HepG2 (cell line): Measurements from ENCODE around the gene CISD1. TPM values are rescaled to one million over a fixed set of nuclear protein-coding genes. Genes with fewer than 3 reads are reported as not detected.
A peak's percentile ranks its signal among the peaks of the same experiment; 100 is the strongest.
"Not testable (repeated sequence)": the region's sequence is repeated elsewhere in the genome, so short reads cannot be mapped to it uniquely, and the experiment has no call there.

Experiments used
- FOXP4 ChIP-seq: sonication (generic); formaldehyde crosslinking; IDR thresholded peaks from 2 replicates; pipeline ENCODE4 v1.4.0; 2020; ENCODE audit warnings: missing genetic modification reagents
- HOMEZ ChIP-seq: IDR thresholded peaks from 2 replicates; pipeline ENCODE4 v1.6.1; 2016; ENCODE audit warnings: low read depth
- MLX ChIP-seq: IDR thresholded peaks from 2 replicates; pipeline ENCODE4 v1.6.1; 2016
- MNT ChIP-seq: fragments of 450-650 bp; IDR thresholded peaks from 2 replicates; pipeline ENCODE4 v1.6.1; 2016
- NCOA2 ChIP-seq: sonication (generic); formaldehyde crosslinking; IDR thresholded peaks from 2 replicates; pipeline ENCODE4 v1.8.0; 2022; ENCODE audit warnings: inconsistent platforms
- NR2F6 ChIP-seq, 2 experiments: IDR thresholded peaks; 2 replicates each; pipeline ENCODE4 v1.6.1; 2016; ENCODE audit warnings: antibody characterized with exemption in 1 of 2, mild to moderate bottlenecking in 1 of 2
- PITX1 ChIP-seq: sonication (generic); formaldehyde crosslinking; IDR thresholded peaks from 2 replicates; pipeline ENCODE4 v1.5.1; 2020; ENCODE audit warnings: mild to moderate bottlenecking, missing genetic modification reagents
- RARA ChIP-seq: IDR thresholded peaks from 2 replicates; pipeline ENCODE4 v1.6.1; 2016; ENCODE audit warnings: missing genetic modification reagents, missing compliant biosample characterization
- RXRA ChIP-seq: sonication (generic); formaldehyde crosslinking; IDR thresholded peaks from 2 replicates; pipeline ENCODE4 v1.5.1; 2020; ENCODE audit warnings: missing genetic modification reagents
- RXRB ChIP-seq: IDR thresholded peaks from 2 replicates; pipeline ENCODE4 v1.6.1; 2016; ENCODE audit warnings: borderline replicate concordance, missing genetic modification reagents, missing compliant biosample characterization
- SOX6 ChIP-seq, 2 experiments: fragments of 450-650 bp in 1 of 2; sonication (generic) in 1 of 2; formaldehyde crosslinking in 1 of 2; IDR thresholded peaks; 2 replicates each; pipeline versions ENCODE4 v1.4.0 to v1.6.1; 2017 to 2020; ENCODE audit warnings: antibody characterized with exemption in 1 of 2, mild to moderate bottlenecking in 1 of 2, missing genetic modification reagents in 1 of 2
- TBX2 ChIP-seq: sonication (generic); formaldehyde crosslinking; IDR thresholded peaks from 2 replicates; pipeline ENCODE4 v1.5.0; 2020; ENCODE audit warnings: missing genetic modification reagents, mild to moderate bottlenecking, borderline replicate concordance
- TFDP1 ChIP-seq: IDR thresholded peaks from 2 replicates; pipeline ENCODE4 v1.6.1; 2016; ENCODE audit warnings: missing compliant biosample characterization, missing genetic modification reagents, borderline replicate concordance
- ZNF609 ChIP-seq: sonication (generic); formaldehyde crosslinking; IDR thresholded peaks from 2 replicates; pipeline ENCODE4 v1.4.0; 2020; ENCODE audit warnings: mild to moderate bottlenecking, missing genetic modification reagents, borderline replicate concordance
- ZNF614 ChIP-seq: IDR thresholded peaks from 2 replicates; pipeline ENCODE4 v1.6.1; 2018; ENCODE audit warnings: missing biosample characterization, missing genetic modification reagents, inconsistent platforms, borderline replicate concordance
- ZNF652 ChIP-seq: IDR thresholded peaks from 2 replicates; pipeline ENCODE4 v1.6.1; 2016; ENCODE audit warnings: low read depth, borderline replicate concordance
- polyA plus RNA-seq, 8 experiments: library from polyadenylated mRNA; depleted of rRNA in 3 of 8; stranded (reverse) in 7 of 8; unstranded in 1 of 8; fragments of >200 nt; fragmentation: Illumina TruSeq in 4 of 8; extraction: Trizol in 4 of 8; gene quantifications; 2 replicates each; pipeline versions ENCODE4 v1.2.1 to v1.2.3, GENCODE V29; 2011 to 2016; ENCODE audit warnings: low read depth in 4 of 8, missing spikeins in 1 of 8, mixed read lengths in 1 of 8; ENCODE audit not compliant: insufficient read depth in 1 of 8
- total RNA-seq, 5 experiments: library from RNA; depleted of rRNA; stranded (reverse); fragments of >200 nt; fragmentation: Illumina TruSeq; extraction: Trizol; gene quantifications; 2 replicates each; pipeline ENCODE4 v1.2.3, GENCODE V29; 2016; ENCODE audit warnings: low read depth in 1 of 5

Gene CISD1
- total and polyA plus RNA-seq, 2 of the 13 experiments (the other 11 are each of a cell fraction or from before 2014, with no cell fraction given) = 63.4 to 78.9 TPM

- peak; percentile 59; the same call in 1 of the 2 replicates for TF ChIP-seq HOMEZ
- TF ChIP-seq RXRA = peak; percentile 27; the same call in 1 of the 2 replicates
- TF ChIP-seq NR2F6 (IDR thresholded peaks at IDR 0.05) = peak; percentile 62; the same call in 1 of the 2 replicates
- peak; percentile 77 for TF ChIP-seq NR2F6 (CRISPR knock-in tag; IDR thresholded peaks at IDR 0.05)
- TF ChIP-seq MNT = peak; percentile 38; the same call in 1 of the 2 replicates
- TF ChIP-seq TFDP1 (CRISPR knock-in tag) = peak; percentile 33; the same call in 1 of the 2 replicates
- peak; percentile 43; the same call in 1 of the 2 replicates for TF ChIP-seq TBX2 (CRISPR knock-in tag)
- TF ChIP-seq ZNF652 (CRISPR knock-in tag) = peak; percentile 89
- peak; percentile 74 for TF ChIP-seq RARA
- 0 out of 2 replicates have a peak, but pooled peaks have one; percentile 38 for TF ChIP-seq MLX
- peak; percentile 78; the same call in 1 of the 2 replicates for TF ChIP-seq PITX1 (CRISPR knock-in tag)
- peak; percentile 72 for TF ChIP-seq RXRB (CRISPR knock-in tag)
- TF ChIP-seq NCOA2 = peak; percentile 72
- TF ChIP-seq ZNF609 (CRISPR knock-in tag) = peak; percentile 72; the same call in 1 of the 2 replicates
- 0 out of 2 replicates have a peak, but pooled peaks have one; percentile 31 for TF ChIP-seq ZNF614 (CRISPR knock-in tag)
- peak; percentile 75 for TF ChIP-seq FOXP4
- TF ChIP-seq SOX6 (IDR thresholded peaks at IDR 0.05) = not testable (repeated sequence)
- TF ChIP-seq SOX6 (CRISPR knock-in tag; IDR thresholded peaks at IDR 0.05) = peak; percentile 77
These were observed 24.3 kb upstream of the CISD1 start (continued) for GRCh38 chr10:58244666-58245065.
